Hematopoietic multipotent progenitor cell treated with erythropoietin and hydrocortisone succinate and interleukin-3 and kit ligand, for 6 days (in vitro differentiated cells): ENCODE results near the gene COL6A3.
A peak's percentile ranks its signal among the peaks of the same experiment; 100 is the strongest.

ENCODE experiments used
- DNase-seq: peaks from one replicate; pipeline ENCODE4 v3.0.0-alpha.2; 2015

Gene COL6A3

GRCh38 chr2:237345891-237346640, 67.9 kb downstream of the COL6A3 start:
- no peak for DNase-seq

DNA sequence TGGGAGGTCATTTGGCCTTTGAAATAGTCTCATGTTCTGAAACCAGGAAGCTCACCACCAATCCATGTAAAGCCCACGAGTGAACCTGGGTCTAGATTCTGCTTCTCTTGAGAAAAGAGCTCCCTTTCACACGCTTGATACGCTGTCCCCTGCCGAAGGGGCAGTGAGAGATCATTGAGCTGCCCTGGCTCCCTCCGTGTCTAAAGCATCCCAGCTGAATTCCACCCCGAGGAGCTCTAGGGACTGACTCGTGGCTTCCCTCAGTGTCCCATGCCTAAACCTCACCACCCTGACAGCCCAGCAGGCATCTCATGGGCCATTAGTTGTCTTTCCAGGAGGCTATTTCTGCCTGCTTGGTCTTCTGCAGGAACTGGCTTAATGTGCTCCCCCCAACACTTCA, 68.6 kb downstream of the COL6A3 start:
- no peak for DNase-seq

DNA sequence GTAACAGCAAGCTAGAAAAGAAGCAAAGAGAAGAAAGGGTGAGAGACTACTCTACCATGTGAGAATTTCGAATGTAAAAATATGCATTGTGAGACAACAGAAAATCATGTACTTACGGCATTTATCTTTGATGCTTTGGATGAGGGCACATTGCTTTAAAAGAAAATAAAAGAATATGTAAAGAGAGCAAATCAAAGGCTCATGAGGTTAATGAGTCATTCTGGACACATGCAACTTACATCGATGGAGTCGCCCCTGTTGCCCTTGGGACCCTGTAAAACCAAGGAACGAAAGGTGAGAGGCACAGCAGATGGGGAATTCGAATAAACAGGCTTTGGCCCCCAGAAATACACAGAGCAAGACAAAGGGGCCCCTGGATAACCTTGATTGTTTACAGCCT, 69.0 kb downstream of the COL6A3 start:
- DNase-seq = no peak

DNA sequence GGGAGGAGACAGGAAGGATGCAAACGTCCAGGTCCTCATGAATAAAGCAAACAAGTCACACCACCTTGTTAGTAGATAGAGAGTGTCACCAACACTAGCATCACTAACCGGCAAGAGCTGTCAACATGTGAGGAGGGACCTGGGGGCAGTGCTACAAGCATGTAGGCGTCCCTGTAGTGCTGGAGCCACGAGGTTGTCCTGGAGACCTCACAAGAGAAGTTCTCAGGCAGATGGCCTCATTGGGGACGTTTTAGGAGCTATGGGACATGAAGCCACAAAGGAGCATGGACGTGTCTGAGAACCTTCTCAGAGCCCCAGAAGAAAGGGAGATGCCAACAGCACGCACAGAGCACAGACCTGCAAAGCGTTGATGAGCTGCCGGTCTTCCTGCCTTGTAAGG, 70.0 kb downstream of the COL6A3 start:
- no peak for DNase-seq

DNA sequence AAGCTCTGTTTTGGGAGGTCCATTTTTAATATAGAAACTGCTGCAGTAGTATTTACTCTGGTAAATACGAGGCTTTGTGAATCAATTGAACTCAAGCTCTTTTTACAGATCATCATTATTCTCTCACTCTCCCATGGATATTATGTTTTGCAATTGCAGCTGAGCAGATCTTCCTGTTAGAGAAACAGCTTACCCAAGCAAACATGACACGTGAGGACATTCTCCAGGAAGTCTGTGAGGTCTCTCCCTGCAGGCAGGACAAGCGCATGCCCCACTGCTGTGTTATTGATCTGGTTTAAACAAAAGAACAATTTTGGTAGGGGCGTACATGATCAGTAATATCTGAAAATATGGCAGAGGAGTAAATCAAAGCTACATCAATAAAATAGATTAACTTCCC, 72.1 kb downstream of the COL6A3 start:
- DNase-seq = no peak

- no peak for DNase-seq
Observed at GRCh38 chr2:237337586-237337985, 76.4 kb downstream of the COL6A3 start.

DNA sequence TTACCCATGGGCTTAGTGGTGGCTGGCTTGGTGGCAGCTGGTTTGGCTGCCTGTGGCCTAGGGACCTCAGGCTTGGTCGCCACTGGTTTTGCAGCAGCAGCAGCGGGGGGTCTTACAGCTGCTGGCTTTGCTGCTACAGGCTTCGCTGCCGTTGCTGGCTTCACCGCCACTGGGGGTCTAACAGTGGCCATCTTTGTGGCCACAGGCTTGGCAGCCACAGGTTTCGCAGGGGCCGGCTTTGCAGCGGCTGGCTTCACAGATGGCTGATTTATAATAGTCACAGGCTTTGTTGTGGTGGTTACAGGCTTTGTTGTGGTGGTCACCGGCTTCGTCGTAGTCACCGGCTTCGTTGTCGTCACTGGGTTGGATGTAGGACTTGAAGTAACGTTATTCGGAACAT, 77.8 kb downstream of the COL6A3 start:
- DNase-seq = no peak

GRCh38 chr2:237333748-237334147, 80.2 kb downstream of the COL6A3 start:
- DNase-seq = no peak

- no peak for DNase-seq
Observed at GRCh38 chr2:237330541-237330940, 83.4 kb downstream of the COL6A3 start.

DNA sequence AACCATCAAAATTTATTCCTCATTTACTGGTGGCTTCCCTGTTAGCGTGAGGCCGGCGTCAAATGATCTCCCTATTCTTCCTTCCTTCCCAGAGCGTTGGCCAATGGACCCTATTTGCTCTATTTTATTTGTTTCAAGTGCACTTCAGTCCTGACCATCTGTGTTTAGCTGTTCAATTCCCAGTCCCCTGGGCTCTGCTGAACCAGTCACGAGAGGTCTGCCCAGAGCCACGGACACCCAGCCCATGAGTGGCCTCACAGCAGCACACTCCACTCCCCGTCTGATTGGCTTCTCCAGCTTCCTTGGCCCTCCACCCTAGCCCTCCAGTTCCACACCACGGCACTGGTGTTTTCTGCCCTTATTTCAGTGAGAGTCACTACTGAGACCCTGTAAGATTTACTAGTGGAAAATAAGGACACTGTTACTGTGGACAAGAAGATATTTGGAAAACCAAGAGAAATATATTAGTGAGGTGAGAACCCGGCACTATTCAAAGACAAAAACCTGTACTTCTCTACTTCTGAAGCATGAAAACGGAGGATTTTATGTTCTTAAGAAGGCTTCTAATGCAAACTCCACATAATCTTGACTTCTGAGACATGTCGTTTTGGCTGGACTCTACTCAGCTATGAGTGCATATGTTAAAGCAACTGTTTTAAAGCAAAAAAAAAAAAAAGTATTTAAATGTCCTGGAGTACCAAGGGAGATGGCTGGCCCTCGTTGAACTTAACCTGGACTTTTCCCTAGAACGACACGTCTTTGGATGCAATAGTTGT, 86.6 kb downstream of the COL6A3 start:
- no peak for DNase-seq

- no peak for DNase-seq
Observed at GRCh38 chr2:237326266-237327171, 87.4 kb downstream of the COL6A3 start.

DNA sequence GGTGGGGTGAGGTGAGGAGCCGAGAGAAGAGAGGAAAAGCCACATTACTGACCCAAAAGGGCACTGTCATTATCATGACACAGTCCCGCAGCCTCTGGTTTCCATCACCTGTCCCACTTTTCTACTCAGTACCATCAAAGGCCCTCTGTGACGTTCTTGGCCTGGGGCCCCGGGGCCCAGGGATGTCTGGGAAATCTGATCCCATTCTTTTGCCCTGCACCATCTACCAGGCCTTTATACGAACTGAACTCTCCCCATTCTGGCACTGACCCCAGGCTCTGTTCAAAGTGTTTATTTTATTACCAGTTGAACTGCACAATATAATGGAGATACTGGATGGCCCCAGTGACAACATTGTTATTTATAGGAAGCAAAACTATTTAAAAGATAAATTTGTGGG, 89.1 kb downstream of the COL6A3 start:
- DNase-seq = no peak

- DNase-seq = no peak
Observed at GRCh38 chr2:237324405-237324831, 89.5 kb downstream of the COL6A3 start.

DNA sequence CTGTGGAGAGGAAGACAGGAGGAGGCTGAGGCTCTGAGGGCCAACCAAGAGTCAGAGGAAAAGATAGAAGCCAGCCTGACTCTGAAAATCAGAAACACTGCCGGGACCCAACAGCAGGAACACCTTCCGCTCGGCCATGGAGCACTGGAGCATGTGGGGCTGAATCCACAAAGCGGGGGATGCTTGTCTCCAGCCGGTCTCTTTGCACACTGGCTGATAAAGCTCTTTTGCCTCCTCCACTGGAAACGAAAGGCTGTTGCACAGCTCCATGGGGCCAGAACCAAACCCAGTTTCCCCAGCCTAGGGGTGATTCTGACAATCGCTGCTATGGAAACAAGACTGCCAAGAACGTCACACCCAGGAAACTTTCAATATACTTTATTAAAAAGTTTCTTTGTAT, 90.3 kb downstream of the COL6A3 start:
- DNase-seq = no peak

- DNase-seq = peak; percentile 8
Observed at GRCh38 chr2:237322564-237322963, 91.4 kb downstream of the COL6A3 start.

- DNase-seq = no peak
Observed at GRCh38 chr2:237321746-237322145, 92.2 kb downstream of the COL6A3 start.

- no peak for DNase-seq
Observed at GRCh38 chr2:237320801-237321560, 93.0 kb downstream of the COL6A3 start.

GRCh38 chr2:237319887-237320286, 94.1 kb downstream of the COL6A3 start:
- DNase-seq = no peak

GRCh38 chr2:237319086-237319820, 94.7 kb downstream of the COL6A3 start:
- no peak for DNase-seq

DNA sequence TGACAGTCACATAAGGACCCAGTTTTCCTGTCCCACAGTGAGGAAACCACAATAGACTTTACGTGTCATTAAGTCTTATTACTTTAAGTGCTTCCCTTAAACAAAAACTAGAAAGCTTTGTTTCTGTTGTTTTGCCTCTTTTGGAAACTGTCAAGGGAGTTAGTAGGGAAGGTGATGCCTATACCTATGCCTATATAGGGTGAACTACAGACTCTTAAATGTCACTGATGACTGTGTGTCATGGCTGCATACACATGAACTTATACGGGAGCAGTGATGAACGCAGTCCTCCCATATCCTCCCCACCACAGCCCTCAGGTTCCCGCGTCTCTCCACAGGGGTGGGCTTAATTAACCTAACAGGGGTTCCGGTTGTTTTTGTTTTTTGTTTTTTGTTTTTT, 97.6 kb downstream of the COL6A3 start:
- DNase-seq = no peak

- DNase-seq = no peak
Observed at GRCh38 chr2:237315829-237316225, 98.1 kb downstream of the COL6A3 start.
